Heart left ventricle (tissue), 13 donors: ENCODE data around the gene GTF2A1L.

ENCODE experiments used
- POLR2A ChIP-seq, 2 donors: fragments of 450-650 bp; IDR thresholded peaks; one replicate each; pipeline ENCODE4 v1.6.1; 2017; ENCODE audit warnings: antibody characterized with exemption in 2 of 2, mild to moderate bottlenecking in 2 of 2, moderate library complexity in 2 of 2
- TF ChIP-seq, protein P1 (sequence below), 12 donors: fragments of 200-600 bp; sonication (generic) in 4 of 12; IDR thresholded peaks; one replicate each; pipeline versions ENCODE4 v1.5.0 to v1.8.0; 2018 to 2022; ENCODE audit warnings: antibody characterized with exemption in 12 of 12, mild to moderate bottlenecking in 5 of 12
- donor health status: ischemic (EF 13 %, LVEDD 7.1; RV severe dilation, severe dysfunction).
- donor health status: DM: no; HTN: yes; CAD: no.
- donor health status: DM: no; HTN: no; CAD: no.
- donor health status: ischemic (EF 25% LVEDD 6.9; RV normal size, moderate dysfunction).
- donor health status: ischemic (EF 25% LVEDD 5.7; RV mildly dilated, moderate dysfunction).
- donor health status: ischemic (EF 35%, LVEDD 5.7; RV mildly dilated, moderate dysfunction).
- donor health status: nonischemic (EF 11% LVEDD 7.7; RV severe dilation, severe dysfunction).
- donor health status: DM: yes; HTN: yes; CAD: no.
- donor health status: PGD.
- donor health status: ischemic (EF 29% LVEDD 5.4; RV normal size, mild dysfunction).
- donor health status: nonischemic (EF 23%, LVEDD 6.1; RV moderate dilation, normal function).

DNA sequence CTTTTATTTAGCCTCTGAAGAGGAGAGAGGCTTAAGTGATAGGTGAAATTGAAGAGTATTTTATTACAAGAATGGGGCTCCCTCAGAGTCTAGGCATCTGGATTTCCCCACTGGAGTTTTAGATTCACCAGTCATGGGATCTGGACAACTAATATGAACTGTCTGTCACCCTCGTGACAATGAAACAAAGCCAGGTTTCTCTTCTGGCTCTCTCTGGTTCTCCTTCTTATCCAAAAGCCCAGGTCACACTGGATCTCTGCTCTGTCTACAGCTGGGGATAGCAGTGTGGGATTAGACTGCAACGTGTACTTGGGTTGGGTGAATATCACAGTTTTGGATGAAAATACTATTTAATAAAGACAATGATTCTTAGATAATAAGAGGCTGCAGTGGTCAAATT, 106.6 kb downstream of the GTF2A1L start:
- TF ChIP-seq, protein P1, sequence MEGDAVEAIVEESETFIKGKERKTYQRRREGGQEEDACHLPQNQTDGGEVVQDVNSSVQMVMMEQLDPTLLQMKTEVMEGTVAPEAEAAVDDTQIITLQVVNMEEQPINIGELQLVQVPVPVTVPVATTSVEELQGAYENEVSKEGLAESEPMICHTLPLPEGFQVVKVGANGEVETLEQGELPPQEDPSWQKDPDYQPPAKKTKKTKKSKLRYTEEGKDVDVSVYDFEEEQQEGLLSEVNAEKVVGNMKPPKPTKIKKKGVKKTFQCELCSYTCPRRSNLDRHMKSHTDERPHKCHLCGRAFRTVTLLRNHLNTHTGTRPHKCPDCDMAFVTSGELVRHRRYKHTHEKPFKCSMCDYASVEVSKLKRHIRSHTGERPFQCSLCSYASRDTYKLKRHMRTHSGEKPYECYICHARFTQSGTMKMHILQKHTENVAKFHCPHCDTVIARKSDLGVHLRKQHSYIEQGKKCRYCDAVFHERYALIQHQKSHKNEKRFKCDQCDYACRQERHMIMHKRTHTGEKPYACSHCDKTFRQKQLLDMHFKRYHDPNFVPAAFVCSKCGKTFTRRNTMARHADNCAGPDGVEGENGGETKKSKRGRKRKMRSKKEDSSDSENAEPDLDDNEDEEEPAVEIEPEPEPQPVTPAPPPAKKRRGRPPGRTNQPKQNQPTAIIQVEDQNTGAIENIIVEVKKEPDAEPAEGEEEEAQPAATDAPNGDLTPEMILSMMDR (IDR thresholded peaks at IDR 0.05): no peak
- TF ChIP-seq POLR2A (IDR thresholded peaks at IDR 0.05): no peak
